ENCODE results near the gene OBI1.

DNA sequence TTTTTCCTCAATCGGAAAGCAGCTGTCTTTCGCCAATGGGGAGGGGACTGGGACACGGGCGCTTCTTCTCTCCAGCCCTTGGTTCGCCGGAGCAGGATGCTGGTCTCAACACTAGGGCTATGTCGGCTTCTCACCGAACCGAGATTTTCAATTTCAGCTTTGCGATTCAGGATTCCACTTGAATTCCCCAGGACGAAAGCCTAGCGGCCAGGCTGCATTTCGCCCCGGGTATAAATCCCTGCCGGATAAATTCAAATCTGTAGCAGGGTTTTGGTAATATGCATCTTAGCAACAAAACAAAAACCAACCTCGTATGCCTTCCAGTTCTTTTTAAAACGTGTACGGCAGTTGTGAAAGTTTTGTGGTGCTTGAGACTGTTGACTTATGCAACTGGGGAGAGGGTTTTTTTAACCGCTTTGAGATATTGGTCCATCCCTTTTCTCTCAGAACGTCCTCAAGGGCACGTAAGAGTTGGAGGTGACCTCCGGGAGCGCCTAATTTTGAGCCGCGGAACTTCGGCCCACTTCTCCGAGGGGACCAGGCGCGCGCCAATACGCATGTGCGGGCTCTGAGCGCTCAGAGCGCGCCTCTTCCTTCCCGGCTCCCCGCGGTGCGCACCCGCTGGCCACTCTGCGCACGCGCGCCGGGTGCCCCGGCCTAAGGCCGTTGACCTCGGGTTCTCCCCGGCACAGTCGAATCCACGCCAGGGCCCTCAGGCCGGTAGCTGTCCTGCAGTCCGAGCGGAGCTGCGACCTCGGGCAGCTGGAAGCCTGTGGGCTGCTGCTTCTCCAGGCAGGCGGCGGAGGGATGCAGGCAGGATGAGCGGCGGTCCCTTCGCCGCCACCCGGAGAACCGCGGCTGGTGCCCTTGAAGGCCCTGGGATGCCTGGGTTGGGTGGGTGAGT is 63.2 kb downstream of the OBI1 start:
- TF ChIP-seq, protein P1, sequence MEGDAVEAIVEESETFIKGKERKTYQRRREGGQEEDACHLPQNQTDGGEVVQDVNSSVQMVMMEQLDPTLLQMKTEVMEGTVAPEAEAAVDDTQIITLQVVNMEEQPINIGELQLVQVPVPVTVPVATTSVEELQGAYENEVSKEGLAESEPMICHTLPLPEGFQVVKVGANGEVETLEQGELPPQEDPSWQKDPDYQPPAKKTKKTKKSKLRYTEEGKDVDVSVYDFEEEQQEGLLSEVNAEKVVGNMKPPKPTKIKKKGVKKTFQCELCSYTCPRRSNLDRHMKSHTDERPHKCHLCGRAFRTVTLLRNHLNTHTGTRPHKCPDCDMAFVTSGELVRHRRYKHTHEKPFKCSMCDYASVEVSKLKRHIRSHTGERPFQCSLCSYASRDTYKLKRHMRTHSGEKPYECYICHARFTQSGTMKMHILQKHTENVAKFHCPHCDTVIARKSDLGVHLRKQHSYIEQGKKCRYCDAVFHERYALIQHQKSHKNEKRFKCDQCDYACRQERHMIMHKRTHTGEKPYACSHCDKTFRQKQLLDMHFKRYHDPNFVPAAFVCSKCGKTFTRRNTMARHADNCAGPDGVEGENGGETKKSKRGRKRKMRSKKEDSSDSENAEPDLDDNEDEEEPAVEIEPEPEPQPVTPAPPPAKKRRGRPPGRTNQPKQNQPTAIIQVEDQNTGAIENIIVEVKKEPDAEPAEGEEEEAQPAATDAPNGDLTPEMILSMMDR (IDR thresholded peaks at IDR 0.05) = no peak
- no peak for TF ChIP-seq EZH2 (IDR thresholded peaks at IDR 0.05; ENCODE audit: borderline replicate concordance, insufficient read depth, low read depth, low read length, poor library complexity, severe bottlenecking)

Measured in B cell (primary cell).